Prostate gland (tissue), 2 donors: ENCODE data around the gene TMEM18. TPM values are rescaled to one million over a fixed set of nuclear protein-coding genes. Genes with fewer than 3 reads are reported as not detected.

Experiments
- DNase-seq: peaks from one replicate; pipeline ENCODE4 v3.0.0-alpha.2; 2019; ENCODE audit warnings: low spot score
- H3K27ac ChIP-seq, 2 donors: fragments of 200-600 bp; sonication (generic); 2 replicates each; pipeline ENCODE4 v1.5.1; 2017 to 2019
- H3K27me3 ChIP-seq: fragments of 200-600 bp; sonication (generic); replicated peaks from 2 replicates; pipeline ENCODE4 v1.5.1; 2019; ENCODE audit not compliant: insufficient read depth
- H3K36me3 ChIP-seq, 2 donors: fragments of 200-600 bp; sonication (generic); 1 replicate in 1 of 2; 2 replicates in 1 of 2; pipeline versions ENCODE4 v1.5.1 to v1.8.1; 2017 to 2019
- H3K4me1 ChIP-seq: fragments of 200-600 bp; sonication (generic); replicated peaks from 2 replicates; pipeline ENCODE4 v1.5.1; 2019
- H3K4me3 ChIP-seq, 2 donors: fragments of 200-600 bp; sonication (generic); 2 replicates each; pipeline ENCODE4 v1.5.1; 2017 to 2019
- H3K9me3 ChIP-seq: fragments of 200-600 bp; sonication (generic); 2 replicates; pipeline ENCODE4 v1.5.1; 2017
- POLR2A ChIP-seq: fragments of 450-650 bp; IDR thresholded peaks from one replicate; pipeline ENCODE4 v1.6.1; 2016; ENCODE audit warnings: antibody characterized with exemption, mild to moderate bottlenecking
- POLR2AphosphoS5 ChIP-seq: sonication (generic); formaldehyde crosslinking; IDR thresholded peaks from one replicate; pipeline ENCODE4 v1.6.1; 2017; ENCODE audit warnings: antibody characterized with exemption
- WGBS: methylation state at CpG from one replicate; pipeline ENCODE4 v1.1.5; 2018; 5-methylcytosine and 5-hydroxymethylcytosine counted together
- intact Hi-C: fragments of 100-400 bp; cut with DNase I; formaldehyde crosslinking; loops from one replicate; pipeline ENCODE4 v1.14.2; 2022
- total RNA-seq, 2 donors: library from RNA; depleted of rRNA; stranded (reverse); fragments of >200 nt; gene quantifications; one replicate each; pipeline ENCODE4 v1.1.0, GENCODE V29; 2016
- TF ChIP-seq, protein P1 (sequence below), 4 experiments: fragments of 200-600 bp in 2 of 4; fragments of 450-650 bp in 2 of 4; sonication (generic) in 2 of 4; IDR thresholded peaks; 1 replicate in 3 of 4; 2 replicates in 1 of 4; pipeline ENCODE4 v1.5.1; 2016 to 2019; ENCODE audit warnings: antibody characterized with exemption in 4 of 4, mild to moderate bottlenecking in 2 of 4, moderate library complexity in 2 of 4

The TMEM18 gene
- total RNA-seq, 2 donors from 2014 or later = 17.7 to 19.3 TPM

- 0% methylated on average over 39 of the region's 46 CpGs for WGBS
- no peaks in the 10 kb centered on the region for H3K4me1 ChIP-seq
- DNase-seq = peak; percentile 99
- no peaks in the 10 kb centered on the region for H3K9me3 ChIP-seq
- H3K27me3 ChIP-seq = no peaks in the 10 kb centered on the region
- TF ChIP-seq POLR2A (peak; percentile 11), POLR2AphosphoS5 (peak; percentile 59)
- TF ChIP-seq, protein P1, sequence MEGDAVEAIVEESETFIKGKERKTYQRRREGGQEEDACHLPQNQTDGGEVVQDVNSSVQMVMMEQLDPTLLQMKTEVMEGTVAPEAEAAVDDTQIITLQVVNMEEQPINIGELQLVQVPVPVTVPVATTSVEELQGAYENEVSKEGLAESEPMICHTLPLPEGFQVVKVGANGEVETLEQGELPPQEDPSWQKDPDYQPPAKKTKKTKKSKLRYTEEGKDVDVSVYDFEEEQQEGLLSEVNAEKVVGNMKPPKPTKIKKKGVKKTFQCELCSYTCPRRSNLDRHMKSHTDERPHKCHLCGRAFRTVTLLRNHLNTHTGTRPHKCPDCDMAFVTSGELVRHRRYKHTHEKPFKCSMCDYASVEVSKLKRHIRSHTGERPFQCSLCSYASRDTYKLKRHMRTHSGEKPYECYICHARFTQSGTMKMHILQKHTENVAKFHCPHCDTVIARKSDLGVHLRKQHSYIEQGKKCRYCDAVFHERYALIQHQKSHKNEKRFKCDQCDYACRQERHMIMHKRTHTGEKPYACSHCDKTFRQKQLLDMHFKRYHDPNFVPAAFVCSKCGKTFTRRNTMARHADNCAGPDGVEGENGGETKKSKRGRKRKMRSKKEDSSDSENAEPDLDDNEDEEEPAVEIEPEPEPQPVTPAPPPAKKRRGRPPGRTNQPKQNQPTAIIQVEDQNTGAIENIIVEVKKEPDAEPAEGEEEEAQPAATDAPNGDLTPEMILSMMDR (IDR thresholded peaks at IDR 0.05) = no peak
- H3K27ac ChIP-seq = peak overlapping the region; percentile 95 to 98
- H3K4me3 ChIP-seq = peak overlapping the region; percentile 57 to 72
- intact Hi-C loops = loop anchor here (5.0 to 10.0 kb wide), 3 partner anchors 412 to 1141 kb away; partner anchors contain the start of genes ACP1, PXDN and SH3YL1
- H3K36me3 ChIP-seq = peaks cover 0 to 2% of the 10 kb centered on the region in 2 donors
Measured at GRCh38 chr2:676647-677055, 555 bp downstream of the TMEM18 start.

- Histone ChIP-seq H3K27me3 (no peaks in the 10 kb centered on the region), H3K9me3 (no peaks in the 10 kb centered on the region), H3K4me3 (peak overlapping the region; percentile 57 to 72), H3K27ac (peak overlapping the region; percentile 11 to 43), H3K36me3 (peaks cover 0 to 2% of the 10 kb centered on the region in 2 donors), H3K4me1 (no peaks in the 10 kb centered on the region)
- TF ChIP-seq POLR2A = no peak
- TF ChIP-seq POLR2AphosphoS5 = no peak
- TF ChIP-seq, protein P1 (IDR thresholded peaks at IDR 0.05) = peak in 1 of 4 experiments; percentile 21
- peak; percentile 31 for DNase-seq
- 14% methylated on average over 20 of the region's 21 CpGs for WGBS
- intact Hi-C loops = loop anchor here (5.0 to 10.0 kb wide), 3 partner anchors 411 to 1141 kb away; partner anchors contain the start of genes ACP1, PXDN and SH3YL1
Measured at GRCh38 chr2:675982-676646, 1.1 kb downstream of the TMEM18 start.

GRCh38 chr2:675460-675859 is 1.7 kb downstream of the TMEM18 start:
- Histone ChIP-seq H3K36me3 (peaks cover 0 to 2% of the 10 kb centered on the region in 2 donors), H3K27ac (no peak overlapping the region), H3K4me1 (no peaks in the 10 kb centered on the region), H3K27me3 (no peaks in the 10 kb centered on the region), H3K4me3 (no peak overlapping the region), H3K9me3 (no peaks in the 10 kb centered on the region)
- no peak for DNase-seq
- intact Hi-C loops = loop anchor here (5.0 to 10.0 kb wide), 3 partner anchors 411 to 1142 kb away; partner anchors contain the start of genes ACP1, PXDN and SH3YL1
- WGBS = 85% methylated on average over 9 of the region's 9 CpGs
- no peak for TF ChIP-seq POLR2A
- no peak for TF ChIP-seq POLR2AphosphoS5
- TF ChIP-seq, protein P1 (IDR thresholded peaks at IDR 0.05) = no peak

GRCh38 chr2:675051-675450 is 2.2 kb downstream of the TMEM18 start:
- no peaks in the 10 kb centered on the region for H3K27me3 ChIP-seq
- H3K27ac ChIP-seq = no peak overlapping the region
- no peaks in the 10 kb centered on the region for H3K9me3 ChIP-seq
- intact Hi-C loops = loop anchor here (5.0 to 10.0 kb wide), 3 partner anchors 410 to 1142 kb away; partner anchors contain the start of genes ACP1, PXDN and SH3YL1
- H3K36me3 ChIP-seq = peaks cover 0 to 2% of the 10 kb centered on the region in 2 donors
- no peak for DNase-seq
- WGBS = 81% methylated on average over 4 of the region's 4 CpGs
- TF ChIP-seq, protein P1 (IDR thresholded peaks at IDR 0.05) = no peak
- TF ChIP-seq POLR2A = no peak
- TF ChIP-seq POLR2AphosphoS5 = no peak
- H3K4me3 ChIP-seq = no peak overlapping the region
- H3K4me1 ChIP-seq = no peaks in the 10 kb centered on the region
